Activated CD8-positive, alpha-beta memory T cell treated with anti-CD3 and anti-CD28 coated beads, Interleukin-2, amount 50 U/mL, for 1 hour (primary cell): ENCODE data around the gene HOXA11.

ENCODE experiments used
- DNase-seq: peaks from one replicate; pipeline ENCODE4 v3.0.0-alpha.2; 2020; ENCODE audit errors: extremely low read depth

HOXA11 gene

DNA sequence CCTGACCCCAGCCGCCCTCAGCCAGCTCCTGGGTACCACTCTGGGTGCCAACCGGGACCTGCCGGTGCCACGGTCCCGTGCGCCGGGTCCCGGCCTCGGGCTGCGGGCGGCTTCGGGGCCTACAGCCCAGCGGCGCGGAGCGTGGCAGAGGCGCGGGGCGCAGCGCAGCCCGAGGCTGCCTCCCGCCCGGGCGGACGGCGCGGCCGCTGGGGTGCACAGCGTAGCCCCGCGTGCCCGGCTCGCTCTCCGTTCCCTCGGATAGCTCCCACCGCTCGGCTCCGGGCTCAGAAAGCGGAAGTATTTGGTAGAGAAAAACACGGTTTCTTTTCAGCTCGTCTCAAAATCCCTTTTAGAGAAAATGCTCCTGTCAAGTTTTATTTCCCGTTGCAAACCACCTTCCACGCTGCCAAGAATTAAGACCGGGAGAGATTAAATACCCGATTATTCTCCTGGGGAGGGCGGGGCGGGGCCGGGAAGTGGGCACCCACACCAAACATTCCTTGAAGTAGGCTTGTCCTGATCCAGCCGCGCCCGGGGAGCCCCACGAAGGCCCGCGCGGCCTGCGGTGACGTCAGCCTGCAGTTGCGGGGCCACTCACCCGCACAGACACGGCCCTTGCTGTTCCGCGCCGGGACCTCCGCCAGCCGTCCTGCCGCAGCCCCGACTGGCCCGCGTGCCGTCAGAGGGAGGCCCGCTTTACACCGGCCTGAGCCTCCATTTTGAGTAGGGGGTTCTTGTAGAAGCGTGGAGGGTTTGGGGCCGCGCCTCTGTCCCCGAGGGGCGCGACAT, 7.7 kb upstream of the HOXA11 start:
- DNase-seq = no peak

DNA sequence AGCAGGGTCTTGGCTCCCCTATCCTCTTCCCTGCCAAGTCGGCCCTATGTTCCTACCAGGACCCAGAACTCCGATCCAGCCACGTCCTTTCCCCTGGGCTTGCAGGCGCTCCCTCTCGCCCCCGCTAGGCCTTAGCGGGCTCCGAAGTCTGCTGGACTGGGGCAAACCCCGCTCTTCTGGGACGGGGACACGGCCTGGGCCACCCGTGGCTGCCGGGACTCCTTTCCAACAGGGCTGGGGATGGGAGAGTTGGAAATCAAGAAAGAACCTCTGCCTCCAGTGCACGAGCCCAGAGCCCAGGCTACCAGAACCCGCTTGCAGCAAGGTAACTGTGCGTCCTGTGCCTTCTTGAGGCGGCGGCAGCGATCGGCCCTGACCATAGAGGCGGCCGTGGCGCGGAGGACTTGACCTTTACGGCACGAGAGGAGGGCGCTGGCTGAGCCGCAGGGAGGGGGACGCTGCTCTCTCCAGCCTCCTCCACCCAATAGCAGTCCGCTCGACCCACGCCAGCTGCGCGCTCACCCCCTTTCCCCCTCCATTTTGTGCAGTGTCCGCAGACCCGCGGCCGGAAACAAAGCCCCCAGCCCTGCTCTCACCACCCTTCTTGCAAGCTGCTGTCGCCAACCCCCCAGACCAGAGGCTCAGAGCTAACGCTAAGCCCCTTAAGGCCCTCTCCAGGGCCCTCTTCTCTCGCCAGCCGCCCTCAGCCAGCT, 7.0 kb upstream of the HOXA11 start:
- DNase-seq = no peak

DNA sequence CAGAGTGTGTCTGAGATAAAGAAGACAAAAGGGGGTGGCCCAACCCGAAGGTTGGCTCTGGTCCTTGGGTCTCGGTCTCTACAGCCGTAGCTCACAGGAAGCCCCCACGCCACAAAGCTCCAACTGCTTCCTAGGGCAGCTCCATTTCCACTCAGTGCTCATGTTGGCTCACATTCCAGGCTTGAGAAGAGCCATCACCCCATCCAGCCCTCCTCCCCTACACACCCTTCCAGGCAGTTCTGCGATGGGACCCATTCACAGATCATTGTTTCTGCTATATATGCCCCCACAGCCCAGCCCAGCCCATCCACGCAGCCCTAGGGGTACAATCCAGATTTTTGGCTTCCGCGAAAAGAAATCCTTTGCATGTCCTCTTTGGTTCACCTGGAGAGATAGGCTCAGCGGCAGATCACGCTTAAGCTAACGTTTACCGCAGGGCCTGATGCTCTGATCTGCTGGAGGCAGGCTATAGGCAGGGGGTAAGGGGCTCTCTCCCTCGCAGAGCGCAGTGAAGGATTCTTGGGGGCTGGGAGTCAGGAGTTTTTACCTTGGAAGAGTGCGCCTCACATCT, 6.2 kb upstream of the HOXA11 start:
- no peak for DNase-seq

DNA sequence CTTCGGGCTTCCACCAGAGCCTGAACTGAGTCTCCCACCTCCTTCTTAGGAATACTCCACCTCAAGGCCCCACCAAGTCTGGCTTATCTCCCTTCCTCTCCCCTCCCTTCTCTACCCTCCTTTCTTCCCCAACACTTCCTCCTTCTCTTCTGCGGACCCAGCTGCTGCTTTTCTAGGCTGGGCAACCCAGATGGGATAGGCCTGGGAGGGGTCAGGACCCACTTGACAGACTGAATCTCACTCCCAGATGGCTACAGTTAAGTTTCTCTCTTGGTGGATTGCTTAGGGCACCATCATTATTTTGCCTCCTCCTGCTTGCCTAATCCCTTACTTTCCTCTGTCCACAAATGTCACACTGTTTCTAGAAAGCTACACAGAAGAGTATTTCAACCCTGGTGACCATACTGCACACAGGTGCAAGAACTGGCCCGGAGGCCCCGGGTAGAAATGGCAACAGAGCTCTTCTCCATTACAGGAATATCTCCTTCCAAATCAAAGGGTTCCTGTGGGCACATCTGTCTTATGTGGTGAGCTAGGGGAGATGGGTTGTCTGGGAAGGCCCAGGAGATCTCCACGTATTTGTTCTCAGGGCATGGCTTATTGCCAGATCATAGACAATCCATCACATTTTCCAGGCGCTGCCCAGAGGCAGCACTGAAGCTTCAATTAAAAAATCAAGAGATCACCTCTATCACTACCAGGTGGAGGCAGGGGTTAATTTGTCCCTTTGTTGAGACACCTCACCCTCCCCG, 5.1 kb upstream of the HOXA11 start:
- DNase-seq = no peak

DNA sequence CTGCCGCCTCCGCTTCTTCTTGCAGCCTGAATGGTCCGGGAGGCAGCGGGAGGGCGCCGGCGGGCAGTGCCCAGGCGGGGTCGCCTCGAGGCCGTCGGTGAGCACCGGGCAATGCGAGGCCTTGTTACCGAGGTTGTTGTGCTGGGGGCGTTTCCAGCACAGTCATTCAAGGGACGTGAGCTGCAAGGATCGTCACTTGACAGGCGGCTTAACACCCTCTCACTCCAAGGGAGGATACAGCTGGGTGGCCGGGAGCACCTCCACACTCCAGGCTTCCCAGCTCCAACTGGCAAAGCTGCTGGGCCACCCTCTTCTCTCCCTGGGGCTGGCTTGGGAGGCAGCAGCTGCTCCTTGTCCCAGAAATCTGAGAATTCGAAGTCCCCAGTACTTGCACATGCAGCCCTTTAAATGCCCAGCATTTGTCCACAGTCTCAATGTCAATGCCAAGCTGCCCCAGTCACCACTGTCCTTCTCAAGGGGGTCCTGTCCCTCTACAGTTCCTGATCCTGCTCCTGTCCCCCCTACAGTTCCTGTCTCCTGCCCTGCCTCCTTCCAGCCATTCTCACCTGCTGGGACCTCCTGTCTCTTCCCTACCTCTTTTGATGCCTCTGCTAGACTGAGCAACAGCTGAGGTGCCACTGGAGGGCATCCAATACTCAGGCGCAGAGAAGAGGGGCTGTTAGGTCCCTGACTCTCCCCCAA, 4.4 kb upstream of the HOXA11 start:
- DNase-seq = no peak

DNA sequence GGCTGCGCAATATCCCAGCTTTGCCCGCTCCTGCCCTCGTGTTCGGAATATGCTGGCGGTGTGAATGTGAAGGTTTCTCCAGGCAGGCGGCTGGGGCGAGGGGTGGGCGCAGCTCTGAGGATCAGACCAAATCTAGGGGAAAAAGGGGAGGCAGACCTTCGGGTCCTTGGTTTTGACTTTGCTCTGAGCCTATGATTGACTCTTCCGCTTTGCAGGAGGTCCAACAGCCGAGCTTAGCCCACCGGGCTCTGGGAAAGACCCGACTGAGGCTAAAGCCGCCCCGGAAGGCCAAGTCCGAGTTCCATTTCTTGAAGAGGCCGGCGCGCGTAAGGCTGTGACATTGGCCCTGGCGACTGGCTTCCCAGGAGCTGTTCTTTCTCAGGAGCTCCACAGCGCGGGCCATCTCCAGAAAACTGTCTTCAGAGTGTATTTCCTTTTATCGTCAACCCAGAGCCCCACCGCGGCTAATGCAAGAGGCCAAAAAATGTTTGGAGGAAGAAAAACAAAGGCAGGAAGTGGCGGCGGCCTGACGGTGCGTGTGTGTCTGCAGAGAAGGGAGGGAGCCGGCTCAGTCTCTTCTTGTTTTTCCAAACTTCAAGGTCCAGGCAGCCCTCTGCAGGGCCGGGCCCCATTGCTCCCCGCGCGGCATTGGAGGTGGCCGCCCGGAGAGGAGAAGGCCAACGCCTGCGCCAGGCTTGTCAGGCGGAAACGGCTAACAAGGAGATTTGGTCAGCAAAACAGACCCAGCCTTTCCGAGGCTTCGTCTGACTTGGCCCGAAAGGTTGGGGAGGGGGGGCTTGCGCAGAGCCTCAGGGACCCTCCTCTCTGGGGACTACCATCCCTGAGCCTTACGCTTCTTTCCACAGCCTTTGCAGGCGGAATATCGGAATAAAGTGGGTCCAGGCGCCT, 3.6 kb upstream of the HOXA11 start:
- DNase-seq = no peak

DNA sequence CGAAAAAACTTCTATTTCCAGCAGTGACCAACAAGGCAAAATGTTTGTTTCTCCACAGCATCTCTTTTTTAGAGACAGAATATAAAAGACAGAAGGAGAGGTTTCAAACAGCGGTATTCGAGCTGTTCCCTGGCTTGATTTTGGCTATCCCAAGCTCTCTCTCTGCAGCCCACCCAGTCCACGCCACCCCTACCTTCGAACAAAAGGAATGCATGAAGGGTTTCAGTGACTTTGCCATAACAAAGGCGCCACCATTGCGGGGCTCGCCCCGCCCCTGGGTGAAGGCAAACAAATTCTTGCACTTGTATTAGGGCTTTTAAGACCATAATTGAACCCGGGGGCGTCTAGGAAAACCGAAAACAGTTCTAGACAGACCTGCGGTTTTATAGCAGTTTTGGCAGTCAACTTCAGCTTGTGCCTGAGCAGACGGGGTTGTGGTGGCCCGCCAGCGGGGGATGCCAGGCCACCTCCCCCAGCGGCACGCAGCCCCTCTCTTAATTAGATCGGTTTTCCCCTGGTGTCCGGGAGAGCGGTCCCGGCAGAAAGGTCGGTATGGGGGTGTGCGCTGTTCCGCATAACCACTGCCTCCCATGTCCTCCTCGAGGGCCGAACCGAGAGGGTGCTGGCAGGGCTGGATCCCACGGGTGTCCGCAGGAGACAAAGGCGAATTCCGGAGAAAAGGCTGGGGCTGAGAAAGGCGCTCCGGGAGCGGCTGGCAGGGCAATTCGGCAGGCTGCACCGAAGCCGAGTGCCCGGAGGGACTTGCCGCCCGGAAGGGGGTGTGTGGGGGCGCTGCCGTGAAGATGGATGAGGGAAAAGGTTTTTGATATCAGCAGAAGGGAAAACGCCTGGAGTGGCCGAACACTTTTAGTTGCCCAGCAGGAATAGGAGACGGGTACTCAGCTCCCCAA, 2.7 kb upstream of the HOXA11 start:
- no peak for DNase-seq

DNA sequence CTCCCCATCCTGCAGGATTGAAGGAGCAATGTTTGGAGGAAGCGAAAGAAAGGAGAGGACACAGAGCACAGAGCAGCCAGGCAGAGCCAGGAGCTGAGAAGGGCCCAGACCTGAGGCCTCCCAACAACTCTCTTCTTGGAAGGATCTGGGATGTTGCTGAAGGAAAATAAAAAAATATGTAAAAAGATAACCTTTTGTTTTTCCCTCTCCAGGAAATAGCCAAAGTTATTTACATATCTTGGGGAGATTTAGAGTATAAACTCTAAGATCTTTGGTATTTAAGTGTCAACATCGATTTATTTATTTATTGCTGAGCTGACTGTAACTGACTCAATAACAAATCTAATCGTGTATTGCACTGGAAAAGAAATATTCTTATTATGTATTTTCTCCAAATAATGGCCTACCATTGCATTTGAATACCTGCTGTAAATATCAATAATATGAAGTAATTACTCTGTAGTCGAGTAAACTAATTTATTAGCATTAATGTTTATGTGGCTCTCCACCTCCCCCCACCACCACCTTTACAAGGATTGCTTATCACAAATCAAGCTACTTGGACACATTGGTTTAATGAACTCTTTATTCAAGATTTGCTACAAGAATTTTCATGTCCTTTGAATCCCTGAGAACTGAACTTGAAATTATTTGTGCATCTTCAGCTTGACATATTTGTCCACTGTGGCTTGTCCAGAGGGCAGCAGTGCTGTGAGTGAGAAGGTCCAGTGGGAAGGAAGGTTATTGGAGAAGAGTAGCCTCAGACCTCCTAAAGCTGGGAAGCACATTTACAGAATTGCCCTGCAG, 1.8 kb upstream of the HOXA11 start:
- no peak for DNase-seq

DNA sequence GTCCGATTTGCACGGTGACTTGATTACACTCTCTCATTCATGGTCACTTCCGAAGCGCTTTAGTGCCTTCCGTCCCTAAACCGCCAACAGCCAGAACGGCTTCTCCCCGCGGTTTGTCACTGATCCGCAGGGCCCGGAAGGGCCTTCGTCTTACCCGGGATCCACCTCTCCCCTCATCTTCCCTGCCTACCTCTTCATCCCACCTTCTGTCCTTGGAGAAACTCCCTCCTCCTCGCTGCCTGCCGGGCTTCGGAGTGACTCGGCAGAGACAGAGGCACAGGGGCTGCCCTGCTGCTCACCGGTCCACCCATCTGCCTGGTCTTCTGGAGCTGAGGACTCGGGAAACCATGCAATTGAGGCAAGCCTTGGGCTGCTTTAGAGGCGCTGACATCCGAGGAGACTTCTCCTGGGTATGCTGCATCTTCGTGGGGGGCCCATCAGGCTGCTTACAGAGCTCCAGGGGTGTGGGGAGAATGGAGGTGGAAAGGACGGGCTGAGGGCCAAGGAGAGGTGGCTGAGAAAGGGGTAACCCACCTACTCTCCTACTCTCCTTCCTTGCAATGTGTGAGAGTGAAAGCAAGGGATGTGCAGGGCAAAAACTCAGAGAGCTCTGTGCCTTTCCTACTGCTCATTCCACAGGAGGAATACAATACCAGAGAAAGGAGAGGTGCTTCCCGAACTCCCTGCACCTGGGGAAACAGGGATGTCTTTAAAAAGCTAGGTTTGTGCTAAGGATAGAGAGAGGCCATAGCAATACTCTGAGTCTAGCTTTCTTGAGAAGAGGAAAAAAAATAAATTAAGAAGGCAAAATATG, 1.0 kb upstream of the HOXA11 start:
- DNase-seq = no peak

DNA sequence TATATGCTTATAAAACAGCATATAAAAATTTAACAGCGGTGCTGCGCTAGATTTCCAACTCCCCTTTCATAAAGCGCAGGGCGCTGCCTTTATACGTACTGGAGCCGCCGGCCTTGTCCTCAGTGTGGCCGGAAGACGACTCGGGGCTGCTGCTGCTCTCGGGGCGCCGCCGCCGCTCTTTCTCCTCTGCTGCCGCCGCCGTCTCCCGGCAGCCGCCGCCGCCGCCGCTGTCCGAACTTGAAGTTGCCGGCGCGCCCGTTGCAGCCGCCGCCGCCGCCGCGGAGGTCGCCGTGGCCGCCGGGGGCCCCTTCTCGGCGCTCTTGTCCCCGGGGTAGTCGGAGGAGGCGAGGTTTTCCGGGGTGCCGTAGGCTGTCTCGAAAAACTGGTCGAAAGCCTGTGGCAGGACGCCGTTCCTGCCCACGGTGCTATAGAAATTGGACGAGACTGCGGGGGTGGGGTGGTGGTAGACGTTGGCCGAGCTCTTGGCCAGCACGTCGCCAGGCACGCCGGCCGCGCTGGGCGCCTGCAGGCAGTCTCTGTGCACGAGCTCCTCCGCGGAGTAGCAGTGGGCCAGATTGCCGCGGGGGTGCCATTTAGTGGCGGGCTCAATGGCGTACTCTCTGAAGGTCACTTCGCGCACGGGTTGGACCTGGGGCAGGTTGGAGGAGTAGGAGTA, 557 bp downstream of the HOXA11 start:
- DNase-seq = no peak

DNA sequence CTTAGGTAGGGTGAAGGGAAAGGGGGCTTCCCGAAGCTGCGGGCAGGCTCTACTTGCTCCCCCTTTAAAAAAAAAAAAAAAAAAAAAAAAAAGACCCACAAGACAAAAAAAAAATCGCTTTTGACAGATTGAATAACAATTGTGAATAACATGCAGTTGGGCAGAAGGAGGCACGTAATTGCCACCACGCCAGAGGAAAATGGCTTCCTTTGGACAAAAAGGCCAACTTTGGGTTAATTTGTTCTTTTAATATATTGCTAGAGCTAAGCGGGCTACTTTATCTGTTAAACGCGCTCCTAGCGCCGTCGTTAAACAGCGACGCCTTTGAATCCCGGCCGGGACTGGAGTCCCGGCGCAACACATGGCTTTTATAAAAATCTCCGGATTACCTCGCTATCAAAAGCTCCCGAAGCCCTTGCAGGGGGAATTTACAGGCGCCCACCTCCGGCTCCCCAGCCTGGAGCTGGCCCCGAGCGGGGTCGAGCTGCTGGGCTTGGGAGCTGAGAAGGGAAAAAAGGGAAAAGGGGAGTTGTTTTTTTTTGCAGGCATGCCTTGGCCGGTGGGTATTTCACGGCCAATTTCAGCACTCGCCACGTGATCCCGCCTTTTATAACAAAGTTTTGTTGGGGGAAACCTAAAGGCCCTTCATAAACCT, 1.2 kb downstream of the HOXA11 start:
- DNase-seq = no peak

DNA sequence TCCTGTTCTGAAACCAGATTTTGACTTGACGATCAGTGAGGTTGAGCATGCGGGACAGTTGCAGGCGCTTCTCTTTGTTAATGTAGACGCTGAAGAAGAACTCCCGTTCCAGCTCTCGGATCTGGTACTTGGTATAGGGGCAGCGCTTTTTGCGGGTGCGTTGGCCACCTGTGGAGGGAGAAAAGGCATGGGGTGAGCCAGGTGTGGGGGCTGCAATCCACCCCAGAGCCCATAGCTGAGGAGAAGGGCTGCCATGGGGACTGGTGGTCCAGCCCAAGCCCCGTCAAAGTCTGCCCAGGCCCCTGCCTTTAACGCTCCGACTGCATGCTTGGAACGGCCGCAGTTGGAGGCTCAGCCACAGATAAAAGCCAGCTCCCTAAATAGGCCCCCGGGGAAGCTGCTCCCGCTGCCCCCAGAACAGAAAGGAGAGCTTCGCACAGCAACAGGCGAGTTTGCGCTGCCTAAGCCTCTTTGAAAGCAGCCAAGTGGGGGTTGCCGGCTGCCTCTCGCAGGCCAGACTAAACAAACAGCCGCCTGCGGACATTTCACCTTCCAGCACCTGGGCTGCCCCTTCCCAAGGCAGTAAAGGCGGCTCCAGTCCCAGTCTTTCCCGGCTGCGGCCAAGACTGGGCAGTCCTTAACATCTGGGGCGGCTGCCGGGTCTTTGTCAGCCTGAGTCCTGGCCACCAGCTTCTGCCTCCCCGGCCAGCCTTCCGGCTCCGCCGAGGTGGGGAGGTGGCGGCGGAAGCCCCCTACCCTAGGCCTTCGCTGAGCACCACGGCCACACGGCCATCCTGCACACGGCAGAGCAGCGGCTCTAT, 2.0 kb downstream of the HOXA11 start:
- no peak for DNase-seq

DNA sequence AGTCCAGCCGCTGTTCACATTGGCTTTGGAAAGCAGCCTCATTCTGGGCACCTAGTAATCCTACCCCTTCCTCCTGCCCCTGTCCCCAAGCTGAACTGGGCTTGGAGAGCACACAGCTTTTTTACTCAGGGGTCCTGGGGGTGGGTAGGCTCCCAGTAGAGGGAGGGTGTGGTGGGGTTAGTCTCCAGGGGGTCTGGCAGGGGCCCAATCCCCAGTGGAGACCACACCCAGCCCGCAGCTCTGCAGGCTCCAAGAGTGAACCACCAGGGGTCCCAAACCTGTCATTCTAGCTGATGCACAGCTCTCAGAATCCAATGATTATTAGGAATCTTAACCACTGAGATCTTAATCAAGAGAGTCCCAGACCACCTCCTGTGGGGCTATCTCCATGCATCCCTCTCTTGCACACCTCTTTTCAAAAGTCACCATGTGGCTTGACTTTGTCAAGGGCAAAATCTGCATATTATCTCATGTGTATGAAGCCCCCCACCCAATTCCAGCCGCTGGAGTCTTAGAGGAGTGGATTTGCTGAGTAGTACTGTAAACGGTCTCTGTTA, 2.7 kb downstream of the HOXA11 start:
- no peak for DNase-seq

DNA sequence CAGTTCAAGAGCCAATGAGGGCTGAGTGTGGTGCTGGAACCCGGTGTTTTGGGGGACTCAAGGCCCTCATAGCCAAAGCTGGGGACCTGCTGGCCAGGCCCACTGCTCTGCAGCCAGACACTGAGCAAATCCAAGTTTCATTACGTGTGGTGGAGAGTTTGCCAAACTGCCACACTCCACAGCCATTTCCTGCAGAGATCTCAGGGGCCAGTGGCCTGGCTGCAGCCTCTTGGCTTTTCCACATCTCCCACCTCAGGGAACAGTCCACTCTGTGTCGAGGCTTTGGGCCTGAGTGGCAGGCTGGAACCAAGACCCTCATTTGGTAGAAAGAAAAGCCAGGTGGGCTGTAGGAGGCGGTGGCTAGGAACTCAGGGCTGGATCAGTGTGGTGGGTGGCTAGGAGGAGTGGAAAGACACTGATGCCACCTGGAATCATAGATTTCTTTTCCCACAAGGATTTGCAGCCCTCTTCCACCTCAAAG, 3.2 kb downstream of the HOXA11 start:
- DNase-seq = no peak
